ENCODE data around the gene THOC6.
A peak's percentile ranks its signal among the peaks of the same experiment; 100 is the strongest.

Gene THOC6

GRCh38 chr16:3023669-3024478 is at the start of gene THOC6, which contains the start of gene HCFC1R1:
Gene THOC6 (plus strand): TSS chr16:3024035. CDS start chr16:3024327, 292 bp downstream.
Gene HCFC1R1 (minus strand): TSS chr16:3023942. CDS start chr16:3023941, 1 bp downstream.
- peak; percentile 62 for DNase-seq (ENCODE audit: low spot score)

GRCh38 chr16:2974319-2975056 is 49.3 kb upstream of the THOC6 start:
- no peak for DNase-seq (ENCODE audit: low spot score)

- no peak for DNase-seq (ENCODE audit: low spot score)
These were observed 48.6 kb upstream of the THOC6 start for GRCh38 chr16:2975161-2975795.

GRCh38 chr16:2976201-2976600 is 47.6 kb upstream of the THOC6 start:
- no peak for DNase-seq (ENCODE audit: low spot score)

GRCh38 chr16:2976673-2977072 is 47.2 kb upstream of the THOC6 start:
- DNase-seq (ENCODE audit: low spot score), result no peak

- no peak for DNase-seq (ENCODE audit: low spot score)
These were observed 46.4 kb upstream of the THOC6 start for GRCh38 chr16:2977440-2977839.

GRCh38 chr16:2979669-2980226 is 44.1 kb upstream of the THOC6 start:
- peak; percentile 76 for DNase-seq (ENCODE audit: low spot score)

- peak; percentile 100 for DNase-seq (ENCODE audit: low spot score)
These were observed 43.3 kb upstream of the THOC6 start, which contains the start of gene PKMYT1 for GRCh38 chr16:2980227-2981176. Gene PKMYT1 (minus strand): TSS chr16:2980446. CDS start chr16:2979657, 789 bp downstream.

- DNase-seq (ENCODE audit: low spot score), result peak; percentile 59
These were observed 42.5 kb upstream of the THOC6 start for GRCh38 chr16:2981177-2981898.

GRCh38 chr16:2981899-2982250 is 42.0 kb upstream of the THOC6 start:
- no peak for DNase-seq (ENCODE audit: low spot score)

GRCh38 chr16:2982402-2982801 is 41.4 kb upstream of the THOC6 start:
- no peak for DNase-seq (ENCODE audit: low spot score)

GRCh38 chr16:2983706-2984136 is 40.1 kb upstream of the THOC6 start:
- peak; percentile 96 for DNase-seq (ENCODE audit: low spot score)

GRCh38 chr16:2985462-2985861 is 38.4 kb upstream of the THOC6 start:
- no peak for DNase-seq (ENCODE audit: low spot score)

GRCh38 chr16:2985893-2986355 is 37.9 kb upstream of the THOC6 start:
- DNase-seq (ENCODE audit: low spot score), result no peak

- peak; percentile 5 for DNase-seq (ENCODE audit: low spot score)
These were observed 37.1 kb upstream of the THOC6 start for GRCh38 chr16:2986623-2987188.

- peak; percentile 5 for DNase-seq (ENCODE audit: low spot score)
These were observed 36.5 kb upstream of the THOC6 start for GRCh38 chr16:2987286-2987685.

GRCh38 chr16:2987833-2988232 is 36.0 kb upstream of the THOC6 start:
- DNase-seq (ENCODE audit: low spot score), result peak; percentile 35

GRCh38 chr16:2988590-2989099 is 35.2 kb upstream of the THOC6 start:
- DNase-seq (ENCODE audit: low spot score), result peak; percentile 40

- DNase-seq (ENCODE audit: low spot score), result peak; percentile 53
These were observed 32.9 kb upstream of the THOC6 start for GRCh38 chr16:2990891-2991290.
